Kidney (tissue), 14 donors: ENCODE data around the gene ARID1B. TPM values are rescaled to one million over a fixed set of nuclear protein-coding genes. Genes with fewer than 3 reads are reported as not detected.

Source experiments
- DNase-seq, 5 donors: peaks; one replicate each; pipeline ENCODE4 v3.0.0-alpha.2; 2013 to 2020
- FAIRE-seq: peaks from 2 replicates; lab custom pipeline; 2012; peaks lifted over from hg19 to GRCh38; lab: Jason Lieb, UNC
- H3K27ac ChIP-seq, 2 donors: one replicate each; pipeline ENCODE4 v1.7.0; 2013; ENCODE audit warnings: low read depth in 2 of 2, low read length in 2 of 2, inconsistent platforms in 1 of 2
- H3K27me3 ChIP-seq: one replicate; pipeline ENCODE4 v1.7.1; 2013; ENCODE audit warnings: low read length, inconsistent platforms; ENCODE audit not compliant: control insufficient read depth, insufficient read depth
- H3K36me3 ChIP-seq, 3 donors: one replicate each; pipeline versions ENCODE4 v1.7.0 to v1.7.1; 2013; ENCODE audit warnings: low read length in 3 of 3, control low read depth in 1 of 3, inconsistent platforms in 1 of 3; ENCODE audit not compliant: insufficient read depth in 3 of 3, control insufficient read depth in 2 of 3
- H3K4me1 ChIP-seq, 3 donors: one replicate each; pipeline versions ENCODE4 v1.7.0 to v1.7.1; 2013; ENCODE audit warnings: low read length in 3 of 3, inconsistent platforms in 1 of 3, low read depth in 1 of 3; ENCODE audit not compliant: control insufficient read depth in 2 of 3, insufficient read depth in 2 of 3
- H3K4me3 ChIP-seq, 3 donors: one replicate each; pipeline versions ENCODE4 v1.7.0 to v1.8.1; 2013; ENCODE audit warnings: low read length in 3 of 3, control low read depth in 1 of 3, inconsistent platforms in 1 of 3
- H3K9ac ChIP-seq, 3 donors: one replicate each; pipeline versions ENCODE4 v1.7.0 to v1.7.1; 2013; ENCODE audit warnings: low read length in 3 of 3, control low read depth in 1 of 3, inconsistent platforms in 1 of 3
- H3K9me3 ChIP-seq, 3 donors: one replicate each; pipeline versions ENCODE4 v1.7.0 to v1.7.1; 2013; ENCODE audit warnings: low read length in 3 of 3, control low read depth in 1 of 3, inconsistent platforms in 1 of 3; ENCODE audit not compliant: control insufficient read depth in 2 of 3, insufficient read depth in 1 of 3
- CTCF ChIP-seq: IDR thresholded peaks from 3 replicates; pipeline ENCODE4 v1.5.1; 2012; ENCODE audit warnings: mild to moderate bottlenecking, moderate library complexity, borderline replicate concordance; ENCODE audit not compliant: insufficient read depth; ENCODE audit errors: extremely low read depth
- intact Hi-C: fragments of 100-400 bp; cut with DNase I; formaldehyde crosslinking; loops from one replicate; pipeline ENCODE4 v1.11.1; 2022
- polyA plus RNA-seq: library from polyadenylated mRNA; stranded (reverse); fragments of 350-450 nt; fragmentation: Illumina TruSeq; extraction: RNeasy Lipid Tissue Mini Kit (QIAGEN cat#74804); gene quantifications from one replicate; pipeline ENCODE4 v1.2.3, GENCODE V29; 2014; ENCODE audit warnings: low read depth, low replicate concordance; ENCODE audit not compliant: insufficient read depth
- total RNA-seq: library from RNA; stranded (reverse); fragmentation: NEBNext Ultra II Directional; extraction: Animal tissue kit (Norgen Biotek cat#: 25700); gene quantifications from one replicate; pipeline ENCODE4 v1.2.1, GENCODE V29; 2021
- donor health status: control.
- donor health status: control.
- donor health status: control.
- donor health status: control.
- donor health status: control.
- donor health status: DM: yes; HTN: yes; CAD: no.
- donor health status: Normal renal cell carcinoma (clear cell type).

The ARID1B gene
- total and polyA plus RNA-seq, 2 donors from 2014 or later = 16.4 to 110 TPM

GRCh38 chr6:156910011-156910334, 132.8 kb downstream of the ARID1B start:
- Histone ChIP-seq H3K9me3 (no peaks in the 10 kb centered on the region), H3K4me3 (no peak overlapping the region), H3K27me3 (no peaks in the 10 kb centered on the region), H3K4me1 (no peaks in the 10 kb centered on the region), H3K27ac (no peak overlapping the region), H3K9ac (no peak overlapping the region), H3K36me3 (no peaks in the 10 kb centered on the region)
- FAIRE-seq (no peak), DNase-seq (no peak)
- intact Hi-C loops = no loop called here
- TF ChIP-seq CTCF = no peak

GRCh38 chr6:156910938-156911337, 133.8 kb downstream of the ARID1B start:
- no peaks in the 10 kb centered on the region for H3K9me3 ChIP-seq
- no peak overlapping the region for H3K9ac ChIP-seq
- FAIRE-seq (no peak), DNase-seq (no peak)
- no peak overlapping the region for H3K27ac ChIP-seq
- H3K4me1 ChIP-seq = no peaks in the 10 kb centered on the region
- no peaks in the 10 kb centered on the region for H3K27me3 ChIP-seq
- TF ChIP-seq CTCF = no peak
- intact Hi-C loops = no loop called here
- H3K36me3 ChIP-seq = no peaks in the 10 kb centered on the region
- no peak overlapping the region for H3K4me3 ChIP-seq

- no peaks in the 10 kb centered on the region for H3K27me3 ChIP-seq
- H3K4me3 ChIP-seq = no peak overlapping the region
- no peak for TF ChIP-seq CTCF
- H3K9ac ChIP-seq = no peak overlapping the region
- no peaks in the 10 kb centered on the region for H3K36me3 ChIP-seq
- H3K27ac ChIP-seq = no peak overlapping the region
- intact Hi-C loops = no loop called here
- H3K9me3 ChIP-seq = no peaks in the 10 kb centered on the region
- DNase-seq (no peak), FAIRE-seq (no peak)
- peaks cover 0 to 2% (median 0%) of the 10 kb centered on the region in 3 donors for H3K4me1 ChIP-seq
These were observed 134.4 kb downstream of the ARID1B start for GRCh38 chr6:156911581-156911980.

- no peak for TF ChIP-seq CTCF
- Histone ChIP-seq H3K9me3 (no peaks in the 10 kb centered on the region), H3K36me3 (no peaks in the 10 kb centered on the region), H3K9ac (no peak overlapping the region), H3K4me3 (no peak overlapping the region), H3K4me1 (peaks cover 0 to 8% (median 7%) of the 10 kb centered on the region in 3 donors), H3K27me3 (no peaks in the 10 kb centered on the region), H3K27ac (no peak overlapping the region)
- DNase-seq = no peak
- intact Hi-C loops = no loop called here
- no peak for FAIRE-seq
These were observed 135.3 kb downstream of the ARID1B start for GRCh38 chr6:156912431-156912830.
